HG02588 (cell line): ENCODE measurements around the gene STEAP4.

Experiments used
- ATAC-seq: cut with Tn5 transposase; IDR thresholded peaks from one replicate; pipeline ENCODE4 v1.9.1; 2021; ENCODE audit warnings: mild to moderate bottlenecking, moderate library complexity; ENCODE audit not compliant: unreplicated experiment

The STEAP4 gene

GRCh38 chr7:88306590-88307048 is at the start of gene STEAP4:
STEAP4 (minus strand) TSS chr7:88306894; CDS start chr7:88284269, 22,625 bp downstream.
- ATAC-seq: no peak

GRCh38 chr7:88355011-88355410 is 48.3 kb upstream of the STEAP4 start:
- ATAC-seq: no peak

GRCh38 chr7:88350118-88350517 is 43.4 kb upstream of the STEAP4 start:
- no peak for ATAC-seq

- ATAC-seq: no peak
Observed at GRCh38 chr7:88347517-88347916, 40.8 kb upstream of the STEAP4 start.

- ATAC-seq: no peak
Observed at GRCh38 chr7:88347090-88347489, 40.4 kb upstream of the STEAP4 start.

GRCh38 chr7:88346357-88346756 is 39.7 kb upstream of the STEAP4 start:
- ATAC-seq: no peak

GRCh38 chr7:88344956-88345832 is 38.5 kb upstream of the STEAP4 start:
- peak; percentile 68 for ATAC-seq

GRCh38 chr7:88344271-88344670 is 37.6 kb upstream of the STEAP4 start:
- ATAC-seq: no peak

- no peak for ATAC-seq
Observed at GRCh38 chr7:88339195-88339922, 32.7 kb upstream of the STEAP4 start.

- ATAC-seq: no peak
Observed at GRCh38 chr7:88338503-88338902, 31.8 kb upstream of the STEAP4 start.

GRCh38 chr7:88337572-88337971 is 30.9 kb upstream of the STEAP4 start:
- no peak for ATAC-seq

GRCh38 chr7:88331322-88331721 is 24.6 kb upstream of the STEAP4 start:
- ATAC-seq: no peak

- ATAC-seq: no peak
Observed at GRCh38 chr7:88329532-88330463, 23.1 kb upstream of the STEAP4 start.

- ATAC-seq: no peak
Observed at GRCh38 chr7:88328787-88329186, 22.1 kb upstream of the STEAP4 start.

GRCh38 chr7:88324699-88325098 is 18.0 kb upstream of the STEAP4 start:
- ATAC-seq: no peak

- no peak for ATAC-seq
Observed at GRCh38 chr7:88322151-88322550, 15.5 kb upstream of the STEAP4 start.

GRCh38 chr7:88321694-88322093 is 15.0 kb upstream of the STEAP4 start:
- ATAC-seq: no peak

GRCh38 chr7:88318196-88318595 is 11.5 kb upstream of the STEAP4 start:
- ATAC-seq: no peak

- no peak for ATAC-seq
Observed at GRCh38 chr7:88317422-88317821, 10.7 kb upstream of the STEAP4 start.

- ATAC-seq: no peak
Observed at GRCh38 chr7:88316456-88316855, 9.8 kb upstream of the STEAP4 start.

GRCh38 chr7:88315522-88315921 is 8.8 kb upstream of the STEAP4 start:
- no peak for ATAC-seq
